ENCODE data around the gene NTPCR. TPM values are rescaled to one million over a fixed set of nuclear protein-coding genes. Genes with fewer than 3 reads are reported as not detected.

NTPCR gene
- total RNA-seq, 3 donors from 2014 or later = 27.2 to 40.1 (median 28.8) TPM

- H3K4me3 ChIP-seq = no peak overlapping the region
- no peaks in the 10 kb centered on the region for H3K27me3 ChIP-seq
- no peak for TF ChIP-seq POLR2AphosphoS5 (IDR thresholded peaks at IDR 0.05)
- TF ChIP-seq POLR2A (IDR thresholded peaks at IDR 0.05) = no peak
- no peak for TF ChIP-seq CTCF (IDR thresholded peaks at IDR 0.05)
- DNase-seq (ENCODE audit: low spot score in 2 of 2) = no peak
- H3K9me3 ChIP-seq = peaks cover 5% of the 10 kb centered on the region in 2 donors
- H3K36me3 ChIP-seq = no peaks in the 10 kb centered on the region
- peak overlapping the region; percentile 23 to 36 for H3K27ac ChIP-seq
- H3K4me1 ChIP-seq = no peaks in the 10 kb centered on the region
- intact Hi-C loops (cut with DNase I; ENCODE audit: low total_unique reads) = no loop called here
Measured at GRCh38 chr1:232962761-232963745, 12.6 kb downstream of the NTPCR start.

GRCh38 chr1:232964601-232965000, 14.2 kb downstream of the NTPCR start:
- TF ChIP-seq CTCF (IDR thresholded peaks at IDR 0.05) (no peak), POLR2AphosphoS5 (IDR thresholded peaks at IDR 0.05) (no peak), POLR2A (IDR thresholded peaks at IDR 0.05) (no peak)
- Histone ChIP-seq H3K4me1 (no peaks in the 10 kb centered on the region), H3K9me3 (no peaks in the 10 kb centered on the region), H3K27me3 (no peaks in the 10 kb centered on the region), H3K36me3 (no peaks in the 10 kb centered on the region), H3K27ac (no peak overlapping the region), H3K4me3 (no peak overlapping the region)
- intact Hi-C loops (cut with DNase I; ENCODE audit: low total_unique reads) = no loop called here
- DNase-seq (ENCODE audit: low spot score in 2 of 2) = no peak

- Histone ChIP-seq H3K9me3 (no peaks in the 10 kb centered on the region), H3K27me3 (no peaks in the 10 kb centered on the region), H3K36me3 (no peaks in the 10 kb centered on the region), H3K4me3 (no peak overlapping the region), H3K27ac (no peak overlapping the region), H3K4me1 (no peaks in the 10 kb centered on the region)
- TF ChIP-seq POLR2A (IDR thresholded peaks at IDR 0.05) = no peak
- no peak for TF ChIP-seq POLR2AphosphoS5 (IDR thresholded peaks at IDR 0.05)
- no peak for TF ChIP-seq CTCF (IDR thresholded peaks at IDR 0.05)
- intact Hi-C loops (cut with DNase I; ENCODE audit: low total_unique reads) = no loop called here
- no peak for DNase-seq (ENCODE audit: low spot score in 2 of 2)
Measured at GRCh38 chr1:232965124-232965911, 14.9 kb downstream of the NTPCR start.

GRCh38 chr1:232965912-232966217, 15.5 kb downstream of the NTPCR start:
- DNase-seq (ENCODE audit: low spot score in 2 of 2) = no peak
- H3K9me3 ChIP-seq = no peaks in the 10 kb centered on the region
- intact Hi-C loops (cut with DNase I; ENCODE audit: low total_unique reads) = no loop called here
- H3K4me1 ChIP-seq = no peaks in the 10 kb centered on the region
- no peak overlapping the region for H3K4me3 ChIP-seq
- TF ChIP-seq CTCF (IDR thresholded peaks at IDR 0.05) (no peak), POLR2A (IDR thresholded peaks at IDR 0.05) (no peak), POLR2AphosphoS5 (IDR thresholded peaks at IDR 0.05) (no peak)
- H3K27me3 ChIP-seq = no peaks in the 10 kb centered on the region
- no peak overlapping the region for H3K27ac ChIP-seq
- no peaks in the 10 kb centered on the region for H3K36me3 ChIP-seq

- DNase-seq (ENCODE audit: low spot score in 2 of 2) = no peak
- Histone ChIP-seq H3K4me3 (no peak overlapping the region), H3K27me3 (no peaks in the 10 kb centered on the region), H3K4me1 (no peaks in the 10 kb centered on the region), H3K27ac (no peak overlapping the region), H3K36me3 (no peaks in the 10 kb centered on the region), H3K9me3 (no peaks in the 10 kb centered on the region)
- intact Hi-C loops (cut with DNase I; ENCODE audit: low total_unique reads) = no loop called here
- TF ChIP-seq POLR2A (IDR thresholded peaks at IDR 0.05) = no peak
- no peak for TF ChIP-seq CTCF (IDR thresholded peaks at IDR 0.05)
- no peak for TF ChIP-seq POLR2AphosphoS5 (IDR thresholded peaks at IDR 0.05)
Measured at GRCh38 chr1:232966663-232967062, 16.3 kb downstream of the NTPCR start.
